ENCODE data around the gene DNAH7. TPM values are rescaled to one million over a fixed set of nuclear protein-coding genes. Genes with fewer than 3 reads are reported as not detected.

DNAH7 gene
- total and polyA plus RNA-seq, 2 donors (not counting 3 experiments of a cell fraction or from before 2014, with no cell fraction given): 0.15 to 0.24 TPM

DNA sequence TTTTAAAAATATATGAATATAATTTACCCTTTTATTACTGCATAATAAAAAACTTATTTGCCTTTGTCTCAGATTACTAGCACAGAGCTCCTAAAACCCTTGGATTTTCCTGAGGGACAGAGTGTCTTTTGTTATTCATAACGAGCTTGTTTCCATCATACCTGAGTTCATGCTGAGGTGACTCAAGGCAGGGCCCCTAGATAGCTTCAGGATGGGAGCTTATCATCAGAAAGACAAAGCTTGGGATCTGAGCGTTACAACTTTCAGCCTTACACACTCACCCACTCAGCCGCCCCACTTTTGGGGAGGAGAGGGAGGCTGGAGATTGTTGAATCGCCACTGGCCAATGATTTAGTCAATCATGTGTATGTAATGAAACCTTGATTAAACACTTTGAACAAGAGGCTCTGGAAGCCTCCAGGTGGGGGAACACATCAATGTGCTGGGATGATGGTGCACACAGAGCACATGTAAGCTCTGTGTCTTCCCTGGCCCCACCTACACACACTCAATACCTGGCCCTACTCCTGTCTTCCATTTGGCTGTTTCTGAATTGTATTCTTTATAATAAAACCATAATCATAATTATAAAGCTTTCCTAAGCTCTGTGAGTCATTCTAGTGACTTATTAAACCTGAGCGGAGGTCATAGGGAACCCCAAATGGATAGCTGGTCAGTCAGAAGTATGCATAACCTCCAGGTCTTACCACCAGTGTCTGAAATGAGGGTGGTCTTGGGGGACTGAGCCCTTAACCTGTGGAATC lies 28.5 kb upstream of the DNAH7 start:
- BruUV-seq (replicated peaks): no TSS peak
- dilution Hi-C loops (cut with MboI; ENCODE audit: extremely low pct_ligation_motif_present, low sequenced_read_pairs) (no loop called here), intact Hi-C loops (cut with micrococcal nuclease) (no loop called here)
- H4K20me1 ChIP-seq (replicated peaks; ENCODE audit: control insufficient read depth, extremely low read depth, insufficient read depth, low read length): no peaks in the 10 kb centered on the region
- H3K36me3 ChIP-seq (ENCODE audit: control insufficient read depth in 2 of 2, extremely low read depth in 1 of 2, insufficient read depth in 2 of 2, low read length in 2 of 2): no peaks in the 10 kb centered on the region
- H3K9me3 ChIP-seq (replicated peaks; ENCODE audit: control insufficient read depth, insufficient read depth, low read length): no peaks in the 10 kb centered on the region
- peaks cover 0 to 2% of the 10 kb centered on the region in 2 experiments for H3K27me3 ChIP-seq (ENCODE audit: control insufficient read depth in 2 of 2, insufficient read depth in 2 of 2, low read length in 2 of 2)
- CTCF ChIA-PET: no interaction called here
- H3K4me3 ChIP-seq (replicated peaks in 1 of 3; ENCODE audit: insufficient read depth in 1 of 3, low read depth in 1 of 3, low read length in 3 of 3): no peak overlapping the region
- no peaks in the 10 kb centered on the region for H3K79me2 ChIP-seq (ENCODE audit: control insufficient read depth, insufficient read depth, low read length)
- H3K9me1 ChIP-seq (replicated peaks; ENCODE audit: control insufficient read depth, extremely low read depth, insufficient read depth, low read length): no peaks in the 10 kb centered on the region
- no peak overlapping the region for H3K27ac ChIP-seq (ENCODE audit: insufficient read depth, low read depth, low read length)
- no peak for FAIRE-seq
- TF ChIP-seq, protein P1, sequence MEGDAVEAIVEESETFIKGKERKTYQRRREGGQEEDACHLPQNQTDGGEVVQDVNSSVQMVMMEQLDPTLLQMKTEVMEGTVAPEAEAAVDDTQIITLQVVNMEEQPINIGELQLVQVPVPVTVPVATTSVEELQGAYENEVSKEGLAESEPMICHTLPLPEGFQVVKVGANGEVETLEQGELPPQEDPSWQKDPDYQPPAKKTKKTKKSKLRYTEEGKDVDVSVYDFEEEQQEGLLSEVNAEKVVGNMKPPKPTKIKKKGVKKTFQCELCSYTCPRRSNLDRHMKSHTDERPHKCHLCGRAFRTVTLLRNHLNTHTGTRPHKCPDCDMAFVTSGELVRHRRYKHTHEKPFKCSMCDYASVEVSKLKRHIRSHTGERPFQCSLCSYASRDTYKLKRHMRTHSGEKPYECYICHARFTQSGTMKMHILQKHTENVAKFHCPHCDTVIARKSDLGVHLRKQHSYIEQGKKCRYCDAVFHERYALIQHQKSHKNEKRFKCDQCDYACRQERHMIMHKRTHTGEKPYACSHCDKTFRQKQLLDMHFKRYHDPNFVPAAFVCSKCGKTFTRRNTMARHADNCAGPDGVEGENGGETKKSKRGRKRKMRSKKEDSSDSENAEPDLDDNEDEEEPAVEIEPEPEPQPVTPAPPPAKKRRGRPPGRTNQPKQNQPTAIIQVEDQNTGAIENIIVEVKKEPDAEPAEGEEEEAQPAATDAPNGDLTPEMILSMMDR (IDR thresholded peaks at IDR 0.05; ENCODE audit: extremely low read depth in 1 of 2, insufficient read depth in 1 of 2, low read depth in 1 of 2, low read length in 2 of 2): no peak
- TF ChIP-seq EZH2 (IDR thresholded peaks at IDR 0.05; ENCODE audit: borderline replicate concordance, low read depth, low read length, severe bottlenecking) (no peak), POLR2AphosphoS5 (IDR thresholded peaks at IDR 0.05; ENCODE audit: insufficient read depth, low read depth, low read length) (no peak), MYC (IDR thresholded peaks at IDR 0.05; ENCODE audit: low read depth, low read length) (no peak), FOS (IDR thresholded peaks at IDR 0.05; ENCODE audit: borderline replicate concordance, insufficient read depth, low read length) (no peak), POLR2A (IDR thresholded peaks at IDR 0.05; ENCODE audit: low read depth, low read length) (no peak), GATA2 (IDR thresholded peaks at IDR 0.05; ENCODE audit: insufficient read depth, insufficient read length, low read depth, low read length) (no peak), JUN (IDR thresholded peaks at IDR 0.05; ENCODE audit: borderline replicate concordance, insufficient read depth, insufficient read length, low read depth) (no peak)
- TF ChIP-seq, protein P2, sequence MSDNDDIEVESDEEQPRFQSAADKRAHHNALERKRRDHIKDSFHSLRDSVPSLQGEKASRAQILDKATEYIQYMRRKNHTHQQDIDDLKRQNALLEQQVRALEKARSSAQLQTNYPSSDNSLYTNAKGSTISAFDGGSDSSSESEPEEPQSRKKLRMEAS (IDR thresholded peaks at IDR 0.05; ENCODE audit: insufficient read depth, insufficient read length): no peak
- POLR2A ChIA-PET: interaction anchor here (0.6 kb wide), 1 partner anchor 81 kb away, joined by 6 read pairs; no protein-coding TSS in a partner anchor
- H3K9ac ChIP-seq (replicated peaks; ENCODE audit: extremely low read depth, insufficient read depth, low read length): no peak overlapping the region
- no peak for DNase-seq (ENCODE audit: low read depth, low spot score)
- no peak overlapping the region for H2AFZ ChIP-seq (ENCODE audit: low read depth, low read length)
- H3K4me1 ChIP-seq (ENCODE audit: control insufficient read depth, extremely low read depth, insufficient read depth, low read length): peaks cover 6% of the 10 kb centered on the region
- H3K4me2 ChIP-seq (ENCODE audit: insufficient read depth, low read length): no peak overlapping the region
